GM19099 (cell line): ENCODE results near the gene ESYT2.

Source experiments
- POLR2A ChIP-seq: IDR thresholded peaks from 3 replicates; pipeline ENCODE4 v1.6.1; 2011; ENCODE audit warnings: low read depth; ENCODE audit not compliant: insufficient read length; ENCODE audit errors: extremely low read depth

Gene ESYT2

GRCh38 chr7:158724658-158725505 lies 104.4 kb downstream of the ESYT2 start:
- TF ChIP-seq POLR2A, result no peak

- no peak for TF ChIP-seq POLR2A
Observed at GRCh38 chr7:158723714-158724385, 105.5 kb downstream of the ESYT2 start.

GRCh38 chr7:158723266-158723665 lies 106.0 kb downstream of the ESYT2 start:
- no peak for TF ChIP-seq POLR2A

GRCh38 chr7:158722574-158723237 lies 106.6 kb downstream of the ESYT2 start:
- no peak for TF ChIP-seq POLR2A

GRCh38 chr7:158720112-158720511 lies 109.2 kb downstream of the ESYT2 start:
- TF ChIP-seq POLR2A, result no peak

GRCh38 chr7:158716802-158717201 lies 112.5 kb downstream of the ESYT2 start:
- no peak for TF ChIP-seq POLR2A

- no peak for TF ChIP-seq POLR2A
Observed at GRCh38 chr7:158710651-158711102, 118.6 kb downstream of the ESYT2 start.

- TF ChIP-seq POLR2A, result no peak
Observed at GRCh38 chr7:158707610-158708009, 121.7 kb downstream of the ESYT2 start.

GRCh38 chr7:158706710-158707590 lies 122.4 kb downstream of the ESYT2 start:
- no peak for TF ChIP-seq POLR2A

GRCh38 chr7:158706273-158706704 lies 123.0 kb downstream of the ESYT2 start:
- TF ChIP-seq POLR2A, result no peak

- no peak for TF ChIP-seq POLR2A
Observed at GRCh38 chr7:158705234-158705850, 124.0 kb downstream of the ESYT2 start.

GRCh38 chr7:158704524-158705233 lies 124.6 kb downstream of the ESYT2 start, which contains the start of gene NCAPG2:
TSS of gene NCAPG2 (minus strand) at chr7:158704804. CDS start at chr7:158701899, 2,905 bp downstream.
- TF ChIP-seq POLR2A, result peak; percentile 87

- TF ChIP-seq POLR2A, result no peak
Observed at GRCh38 chr7:158702944-158703343, 126.4 kb downstream of the ESYT2 start.
